Loucy (cell line): Measurements from ENCODE around the gene ZNF544.

ENCODE experiments used
- H2AFZ ChIP-seq: fragments of 200-600 bp; sonication (generic); 2 replicates; pipeline ENCODE4 v1.6.0; 2016; ENCODE audit warnings: antibody characterized with exemption, mild to moderate bottlenecking, low read length, moderate library complexity
- H3F3A ChIP-seq: fragments of 200-600 bp; 2 replicates; pipeline ENCODE4 v1.6.0; 2016; ENCODE audit warnings: antibody characterized with exemption, low read depth, mild to moderate bottlenecking
- H3K27me3 ChIP-seq: fragments of 200-600 bp; sonication (generic); 2 replicates; pipeline ENCODE4 v1.6.1; 2014; ENCODE audit warnings: low read length, mild to moderate bottlenecking; ENCODE audit not compliant: insufficient read depth, poor library complexity, severe bottlenecking
- H3K36me3 ChIP-seq: fragments of 200-600 bp; sonication (generic); 2 replicates; pipeline ENCODE4 v1.6.1; 2016; ENCODE audit warnings: low read length; ENCODE audit not compliant: insufficient read depth
- H3K4me1 ChIP-seq: fragments of 200-600 bp; sonication (generic); 2 replicates; pipeline ENCODE4 v1.5.1; 2014; ENCODE audit warnings: low read length, mild to moderate bottlenecking; ENCODE audit not compliant: insufficient read depth, poor library complexity, severe bottlenecking
- H3K4me2 ChIP-seq: fragments of 200-600 bp; sonication (generic); 2 replicates; pipeline ENCODE4 v1.6.0; 2014; ENCODE audit warnings: antibody characterized with exemption, low read length, low read depth, mild to moderate bottlenecking; ENCODE audit not compliant: poor library complexity, severe bottlenecking
- H3K4me3 ChIP-seq: fragments of 200-600 bp; sonication (generic); 2 replicates; pipeline ENCODE4 v1.5.1; 2014; ENCODE audit warnings: low read length, mild to moderate bottlenecking, mixed read lengths; ENCODE audit not compliant: poor library complexity, severe bottlenecking
- H3K79me2 ChIP-seq: fragments of 200-600 bp; sonication (generic); 2 replicates; pipeline ENCODE4 v1.6.1; 2014; ENCODE audit warnings: low read length; ENCODE audit not compliant: insufficient read depth
- H3K9ac ChIP-seq: fragments of 200-600 bp; sonication (generic); 2 replicates; pipeline ENCODE4 v1.6.0; 2014; ENCODE audit warnings: mild to moderate bottlenecking, low read depth, low read length, moderate library complexity; ENCODE audit not compliant: poor library complexity, severe bottlenecking
- H3K9me2 ChIP-seq: fragments of 200-600 bp; sonication (generic); replicated peaks from 2 replicates; pipeline ENCODE4 v1.6.1; 2016; ENCODE audit warnings: low read depth, low read length, mixed read lengths
- H3K9me3 ChIP-seq: fragments of 200-600 bp; sonication (generic); 2 replicates; pipeline ENCODE4 v1.6.1; 2014; ENCODE audit warnings: mild to moderate bottlenecking, antibody characterized with exemption, low read length, low read depth; ENCODE audit not compliant: insufficient read depth
- H4K20me1 ChIP-seq: fragments of 200-600 bp; sonication (generic); 2 replicates; pipeline ENCODE4 v1.6.0; 2014; ENCODE audit warnings: antibody characterized with exemption, low read length, mild to moderate bottlenecking; ENCODE audit not compliant: insufficient read depth, poor library complexity, severe bottlenecking
- EZH2phosphoT487 ChIP-seq: fragments of 200-600 bp; IDR thresholded peaks from 2 replicates; pipeline ENCODE4 v1.6.1; 2018; ENCODE audit warnings: antibody characterized with exemption, mild to moderate bottlenecking, moderate library complexity, borderline replicate concordance
- TF ChIP-seq, protein P1 (sequence below): fragments of 200-600 bp; sonication (generic); conservative IDR thresholded peaks from 2 replicates; pipeline ENCODE4 v1.5.1; 2014; ENCODE audit warnings: mild to moderate bottlenecking, antibody characterized with exemption, low read length

ZNF544 gene

DNA sequence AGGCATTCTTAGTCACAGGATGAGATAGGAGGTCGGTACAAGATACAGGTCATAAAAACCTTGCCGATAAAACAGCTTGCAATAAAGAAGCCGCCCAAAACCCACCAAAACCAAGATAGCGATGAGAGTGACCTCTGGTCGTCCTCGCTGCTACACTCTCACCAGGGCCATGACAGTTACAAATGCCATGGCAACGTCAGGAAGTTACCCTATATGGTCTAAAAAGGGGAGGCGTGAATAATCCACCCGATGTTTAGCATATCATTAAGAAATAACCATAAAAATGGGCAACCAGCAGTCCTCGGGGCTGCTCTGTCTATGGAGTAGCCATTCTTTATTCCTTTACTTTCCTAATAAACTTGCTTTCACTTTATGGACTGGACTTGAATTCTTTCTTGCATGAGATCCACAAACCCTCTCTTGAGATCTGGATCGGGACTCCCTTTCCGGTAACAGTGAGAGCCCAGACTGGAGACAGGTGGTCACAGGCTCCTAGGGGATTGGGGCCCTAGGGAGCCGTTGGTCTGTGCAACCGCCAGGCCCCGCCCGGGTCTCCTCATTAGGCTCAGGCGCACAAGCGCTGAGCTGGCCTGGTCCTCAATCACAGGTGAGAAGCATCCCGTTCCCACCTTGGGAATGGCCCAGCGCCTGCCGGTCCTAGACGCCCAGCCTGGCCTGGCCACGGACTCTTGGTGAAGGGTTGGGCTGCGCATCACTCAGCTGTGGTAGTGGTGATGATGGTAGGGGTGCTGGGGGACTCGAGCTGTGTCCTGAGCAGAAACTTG, 10.9 kb upstream of the ZNF544 start:
- Histone ChIP-seq H3K9me2 (no peaks in the 10 kb centered on the region), H3K27me3 (no peaks in the 10 kb centered on the region), H4K20me1 (no peaks in the 10 kb centered on the region), H3K9ac (no peak overlapping the region), H3K9me3 (peaks cover 6% of the 10 kb centered on the region), H3K4me1 (peaks cover 4% of the 10 kb centered on the region), H3K79me2 (no peaks in the 10 kb centered on the region), H3K4me2 (no peak overlapping the region), H2AFZ (no peak overlapping the region), H3F3A (no peaks in the 10 kb centered on the region), H3K36me3 (peaks cover 12% of the 10 kb centered on the region; the same call in 1 of the 2 replicates), H3K4me3 (no peak overlapping the region)
- no peak for TF ChIP-seq EZH2phosphoT487
- TF ChIP-seq, protein P1, sequence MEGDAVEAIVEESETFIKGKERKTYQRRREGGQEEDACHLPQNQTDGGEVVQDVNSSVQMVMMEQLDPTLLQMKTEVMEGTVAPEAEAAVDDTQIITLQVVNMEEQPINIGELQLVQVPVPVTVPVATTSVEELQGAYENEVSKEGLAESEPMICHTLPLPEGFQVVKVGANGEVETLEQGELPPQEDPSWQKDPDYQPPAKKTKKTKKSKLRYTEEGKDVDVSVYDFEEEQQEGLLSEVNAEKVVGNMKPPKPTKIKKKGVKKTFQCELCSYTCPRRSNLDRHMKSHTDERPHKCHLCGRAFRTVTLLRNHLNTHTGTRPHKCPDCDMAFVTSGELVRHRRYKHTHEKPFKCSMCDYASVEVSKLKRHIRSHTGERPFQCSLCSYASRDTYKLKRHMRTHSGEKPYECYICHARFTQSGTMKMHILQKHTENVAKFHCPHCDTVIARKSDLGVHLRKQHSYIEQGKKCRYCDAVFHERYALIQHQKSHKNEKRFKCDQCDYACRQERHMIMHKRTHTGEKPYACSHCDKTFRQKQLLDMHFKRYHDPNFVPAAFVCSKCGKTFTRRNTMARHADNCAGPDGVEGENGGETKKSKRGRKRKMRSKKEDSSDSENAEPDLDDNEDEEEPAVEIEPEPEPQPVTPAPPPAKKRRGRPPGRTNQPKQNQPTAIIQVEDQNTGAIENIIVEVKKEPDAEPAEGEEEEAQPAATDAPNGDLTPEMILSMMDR, result no peak

DNA sequence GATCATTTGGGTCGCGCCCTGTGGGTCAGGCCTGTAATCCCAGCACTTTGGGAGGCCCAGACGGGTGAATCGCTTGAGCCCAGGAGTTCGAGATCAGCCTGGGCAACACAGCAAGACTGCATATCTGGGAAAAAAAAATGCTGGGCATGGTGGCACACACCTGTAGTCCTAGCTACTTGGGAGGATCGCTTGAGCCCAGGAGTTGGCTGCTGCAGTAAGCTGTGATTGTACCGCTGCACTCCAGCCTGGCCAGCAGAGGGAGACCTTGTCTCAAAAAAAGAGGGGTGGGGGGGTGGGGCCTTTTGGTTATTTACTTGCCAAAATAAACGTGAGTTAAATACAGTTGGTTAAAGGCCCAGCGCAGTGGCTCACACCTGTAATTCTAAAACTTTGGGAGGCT, 9.8 kb upstream of the ZNF544 start:
- Histone ChIP-seq H3K4me3 (no peak overlapping the region), H3K9ac (peak overlapping the region; percentile 32), H3K27me3 (no peaks in the 10 kb centered on the region), H3K4me1 (peaks cover 4% of the 10 kb centered on the region), H3K9me3 (peaks cover under 1% of the 10 kb centered on the region; the same call in 1 of the 2 replicates), H3K79me2 (no peaks in the 10 kb centered on the region), H3K4me2 (peak overlapping the region; percentile 35), H3K9me2 (no peaks in the 10 kb centered on the region), H2AFZ (peak overlapping the region; percentile 75; the same call in 1 of the 2 replicates), H3K36me3 (peaks cover 1% of the 10 kb centered on the region; the same call in 1 of the 2 replicates), H3F3A (no peaks in the 10 kb centered on the region), H4K20me1 (no peaks in the 10 kb centered on the region)
- no peak for TF ChIP-seq EZH2phosphoT487
- TF ChIP-seq, protein P1, result peak; percentile 45

DNA sequence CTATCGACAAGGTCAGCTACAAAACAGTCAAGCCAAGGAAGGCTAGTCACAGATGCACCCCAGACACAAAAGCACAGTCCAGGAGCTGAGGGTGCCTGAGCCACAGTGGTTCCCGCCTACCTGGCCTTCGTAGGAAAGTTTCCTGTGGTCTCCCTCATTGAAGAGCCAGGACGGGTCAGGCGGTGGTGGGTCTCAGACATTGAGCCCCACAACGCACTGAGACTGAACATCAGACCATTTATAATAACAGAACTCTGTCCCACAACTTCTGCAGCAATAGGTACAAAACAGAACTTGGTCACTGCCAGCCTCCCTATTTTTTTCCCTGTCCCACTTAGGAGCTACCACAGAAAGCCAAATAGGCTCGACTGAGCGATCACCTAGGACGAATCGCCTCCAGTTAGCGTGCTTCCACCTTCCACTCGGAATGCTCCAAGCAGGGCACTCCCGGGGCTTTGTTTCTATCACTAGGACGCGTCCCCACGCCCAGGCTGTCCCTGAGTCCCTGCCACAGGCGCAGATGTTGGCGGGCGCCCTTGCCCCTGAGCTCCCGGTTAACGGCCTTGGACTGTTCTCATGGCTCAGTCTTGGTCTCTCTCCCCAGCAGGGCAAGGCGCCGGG, 640 bp upstream of the ZNF544 start:
- H3K4me3 ChIP-seq, result peak overlapping the region; percentile 96
- no peaks in the 10 kb centered on the region for H3K9me2 ChIP-seq
- peaks cover 60% of the 10 kb centered on the region for H3K79me2 ChIP-seq
- H3K9me3 ChIP-seq, result no peaks in the 10 kb centered on the region
- peaks cover 30% of the 10 kb centered on the region for H3K4me1 ChIP-seq
- peak overlapping the region; percentile 97 for H3K9ac ChIP-seq
- H3K4me2 ChIP-seq, result peak overlapping the region; percentile 97
- peak overlapping the region; percentile 96 for H2AFZ ChIP-seq
- peaks cover 15% of the 10 kb centered on the region; the same call in 1 of the 2 replicates for H3K36me3 ChIP-seq
- no peaks in the 10 kb centered on the region for H3K27me3 ChIP-seq
- TF ChIP-seq EZH2phosphoT487, result no peak
- TF ChIP-seq, protein P1, result no peak
- H4K20me1 ChIP-seq, result peaks cover 33% of the 10 kb centered on the region
- no peaks in the 10 kb centered on the region for H3F3A ChIP-seq
